HG03439 (cell line): ENCODE measurements around the gene PHF21B.
"Not testable (repeated sequence)": the region's sequence is repeated elsewhere in the genome, so short reads cannot be mapped to it uniquely, and the experiment has no call there.

Experiments used
- ATAC-seq: cut with Tn5 transposase; IDR thresholded peaks from one replicate; pipeline ENCODE4 v1.9.1; 2021; ENCODE audit warnings: mild to moderate bottlenecking, moderate library complexity; ENCODE audit not compliant: unreplicated experiment

Gene PHF21B

GRCh38 chr22:44921766-44922165 lies 88.0 kb downstream of the PHF21B start:
- not testable (repeated sequence) for ATAC-seq

GRCh38 chr22:44920183-44920582 lies 89.6 kb downstream of the PHF21B start:
- no peak for ATAC-seq

DNA sequence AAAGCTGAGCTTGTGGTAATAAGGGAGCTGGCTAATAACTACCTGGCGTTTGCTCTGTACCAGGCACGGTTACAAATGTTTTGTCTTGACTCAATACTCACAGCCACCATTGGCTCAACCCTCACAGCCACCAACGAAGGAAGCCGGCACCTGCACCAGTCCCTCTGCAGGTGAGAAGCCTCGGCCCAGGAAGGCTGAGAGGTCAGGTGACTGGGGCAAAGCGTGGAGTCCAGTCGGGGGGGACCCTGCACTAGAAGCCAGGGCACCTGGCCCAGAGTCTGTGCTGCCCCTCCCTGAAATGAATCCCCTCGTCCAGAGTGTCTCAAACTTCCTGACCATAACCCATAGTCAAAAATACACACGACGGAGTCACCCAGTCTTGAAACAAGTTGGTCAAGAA lies 90.1 kb downstream of the PHF21B start:
- no peak for ATAC-seq

- ATAC-seq: no peak
These were observed 90.8 kb downstream of the PHF21B start for GRCh38 chr22:44918925-44919392.

- no peak for ATAC-seq
These were observed 91.5 kb downstream of the PHF21B start for GRCh38 chr22:44918166-44918924.

DNA sequence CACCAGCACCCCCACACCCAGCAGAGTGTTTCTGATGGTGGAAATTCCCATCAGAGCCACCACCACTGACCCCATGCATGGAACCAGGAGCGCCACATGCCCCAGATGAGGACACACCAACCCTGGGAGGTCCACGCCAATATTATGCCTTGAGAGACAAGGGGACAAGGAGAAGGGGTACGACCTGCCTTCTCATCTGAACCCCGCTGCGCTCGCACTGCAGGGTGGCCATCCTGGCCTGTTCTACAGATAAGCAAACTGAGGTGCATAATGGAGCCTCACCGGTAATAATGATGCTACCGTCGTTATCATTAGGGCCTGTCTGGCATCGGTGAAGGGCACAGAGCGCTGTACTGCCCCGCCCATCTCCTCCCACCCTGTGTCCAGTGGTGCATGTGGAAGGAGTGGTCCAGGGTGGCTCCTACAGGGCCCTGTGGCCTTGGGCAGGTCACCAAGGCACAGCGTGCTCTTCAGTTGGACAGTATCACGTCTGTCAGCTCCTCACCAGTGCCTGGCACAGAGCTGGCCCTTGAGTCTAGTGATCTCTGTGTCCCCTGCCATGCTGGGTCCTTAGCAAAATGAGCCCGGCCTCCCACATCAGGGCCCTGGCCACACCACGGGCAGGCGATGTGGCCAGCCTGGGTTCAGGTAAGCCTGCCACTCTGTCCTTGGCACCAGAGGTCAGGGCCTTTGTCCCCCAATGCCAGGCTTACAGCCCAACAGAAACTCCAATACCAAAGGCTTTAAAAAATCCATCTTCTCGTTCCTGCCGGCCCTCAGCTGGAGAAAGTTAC lies 92.2 kb downstream of the PHF21B start:
- ATAC-seq: no peak

DNA sequence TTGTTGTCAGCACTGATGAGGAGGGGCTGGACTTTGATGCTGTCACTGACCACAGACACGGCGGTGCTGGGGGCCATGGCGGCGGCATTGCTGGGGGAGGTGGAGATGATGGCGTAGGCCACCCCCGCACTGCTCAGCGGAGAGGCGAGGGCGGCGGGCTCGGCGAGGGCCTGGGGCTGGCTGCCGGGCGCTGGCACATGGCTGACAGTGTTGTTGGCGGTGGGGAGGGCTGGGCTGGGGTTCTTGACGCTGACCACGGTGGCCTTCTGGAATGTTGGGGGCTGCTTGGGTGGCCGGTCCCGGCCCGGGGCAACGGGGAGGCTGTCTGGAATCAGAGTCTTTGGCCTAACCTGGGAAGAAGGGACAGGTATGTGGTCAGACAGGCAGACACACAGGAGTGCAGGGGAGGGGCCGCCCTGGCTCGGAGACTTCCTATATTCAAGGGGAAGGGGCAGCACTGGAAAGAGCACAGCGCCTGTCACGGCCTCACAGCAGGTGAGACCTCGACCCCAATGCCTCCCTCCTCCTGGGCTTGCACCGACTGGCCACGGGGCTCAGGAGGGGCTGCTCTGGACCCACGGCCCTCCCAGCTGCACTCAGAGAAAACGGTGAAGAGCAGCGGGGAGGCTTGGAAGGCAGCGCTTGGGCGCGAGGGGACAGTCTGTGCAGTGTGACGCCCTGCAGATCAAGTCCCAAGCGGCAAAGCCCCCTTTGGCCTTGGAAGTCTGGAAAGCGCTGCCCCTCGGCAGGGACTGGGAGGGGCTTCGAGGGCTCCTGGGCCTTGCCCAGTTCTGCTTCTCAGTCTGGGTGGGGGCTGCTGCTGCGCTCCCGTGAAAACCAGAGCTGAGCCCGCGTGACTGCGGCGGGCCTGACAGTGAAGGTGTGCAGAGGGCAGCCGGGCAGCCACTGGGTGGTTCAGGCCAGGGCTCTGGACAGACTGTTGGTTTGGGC lies 93.2 kb downstream of the PHF21B start:
- ATAC-seq: no peak

DNA sequence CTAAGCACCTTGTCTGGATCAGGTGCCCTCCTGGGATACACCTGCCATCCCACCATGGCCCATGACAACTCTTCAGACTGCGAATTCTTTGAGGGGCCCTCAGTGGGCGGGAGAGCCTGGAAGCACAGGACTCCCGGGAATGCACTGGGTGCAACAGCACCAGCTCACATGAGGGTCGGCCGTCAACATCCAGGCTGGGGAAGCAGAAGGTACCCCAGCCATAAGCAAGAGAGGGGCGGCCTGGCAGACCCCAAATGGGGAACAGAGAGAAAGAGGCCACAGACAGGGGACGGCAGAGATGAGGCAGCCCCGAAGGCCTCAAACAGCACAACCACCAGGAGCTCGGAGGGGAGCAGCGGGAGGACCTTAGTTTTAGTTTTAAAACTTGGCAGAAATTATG lies 94.4 kb downstream of the PHF21B start:
- ATAC-seq: no peak

DNA sequence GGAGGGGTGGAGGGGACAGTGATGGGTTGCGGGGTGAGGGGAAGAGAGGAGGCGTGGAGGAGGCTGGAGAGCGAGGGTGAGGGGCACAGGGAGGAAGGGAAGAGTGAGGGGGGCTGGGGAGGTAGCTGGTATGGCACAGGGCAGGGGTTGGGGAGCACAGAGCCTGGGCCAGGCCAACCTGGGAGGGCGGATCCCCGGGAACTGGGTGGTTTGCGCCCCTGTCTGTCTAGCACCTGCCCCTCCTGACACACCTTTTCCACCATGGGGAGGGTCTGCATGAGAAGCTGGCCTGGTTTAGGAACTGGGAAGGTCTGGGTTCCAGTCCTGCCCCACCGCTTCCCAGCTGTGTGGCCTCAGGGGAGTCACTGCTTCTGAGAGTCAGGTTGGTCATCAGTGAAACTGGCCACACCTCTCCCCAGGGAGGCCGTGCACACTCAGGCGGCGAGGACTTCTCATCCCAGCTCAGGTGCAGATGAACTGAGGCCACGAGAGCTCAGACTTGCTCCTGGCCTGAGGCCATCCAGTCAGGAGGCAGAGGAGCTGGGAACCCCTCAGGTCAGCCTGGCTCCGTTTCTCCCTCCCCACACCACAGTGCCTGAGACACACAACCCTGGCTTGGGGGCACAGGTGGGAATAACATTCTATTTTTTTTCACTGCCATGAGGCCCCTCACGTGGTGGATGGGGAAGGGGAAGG lies 95.6 kb downstream of the PHF21B start:
- ATAC-seq: no peak

GRCh38 chr22:44913198-44913983 lies 96.4 kb downstream of the PHF21B start:
- ATAC-seq: no peak

DNA sequence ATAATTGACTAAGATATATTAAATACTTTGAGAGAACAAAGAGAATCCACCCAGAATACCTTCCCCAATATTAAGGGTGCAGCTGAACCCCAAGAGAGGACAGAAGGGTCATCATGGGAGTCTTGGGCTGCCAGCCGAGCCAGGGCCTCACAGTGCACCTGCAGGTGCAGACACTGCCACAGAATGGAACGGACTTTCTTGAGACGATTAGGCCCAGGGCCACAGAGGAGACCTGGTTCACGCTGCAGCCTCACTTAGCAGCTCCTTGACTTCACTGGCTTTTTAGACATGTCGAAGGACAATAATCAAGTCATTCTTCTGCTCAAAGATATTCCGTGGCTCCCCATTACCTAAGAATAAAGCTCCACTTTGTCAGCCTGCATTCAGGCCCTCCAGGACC lies 100.6 kb downstream of the PHF21B start:
- no peak for ATAC-seq

DNA sequence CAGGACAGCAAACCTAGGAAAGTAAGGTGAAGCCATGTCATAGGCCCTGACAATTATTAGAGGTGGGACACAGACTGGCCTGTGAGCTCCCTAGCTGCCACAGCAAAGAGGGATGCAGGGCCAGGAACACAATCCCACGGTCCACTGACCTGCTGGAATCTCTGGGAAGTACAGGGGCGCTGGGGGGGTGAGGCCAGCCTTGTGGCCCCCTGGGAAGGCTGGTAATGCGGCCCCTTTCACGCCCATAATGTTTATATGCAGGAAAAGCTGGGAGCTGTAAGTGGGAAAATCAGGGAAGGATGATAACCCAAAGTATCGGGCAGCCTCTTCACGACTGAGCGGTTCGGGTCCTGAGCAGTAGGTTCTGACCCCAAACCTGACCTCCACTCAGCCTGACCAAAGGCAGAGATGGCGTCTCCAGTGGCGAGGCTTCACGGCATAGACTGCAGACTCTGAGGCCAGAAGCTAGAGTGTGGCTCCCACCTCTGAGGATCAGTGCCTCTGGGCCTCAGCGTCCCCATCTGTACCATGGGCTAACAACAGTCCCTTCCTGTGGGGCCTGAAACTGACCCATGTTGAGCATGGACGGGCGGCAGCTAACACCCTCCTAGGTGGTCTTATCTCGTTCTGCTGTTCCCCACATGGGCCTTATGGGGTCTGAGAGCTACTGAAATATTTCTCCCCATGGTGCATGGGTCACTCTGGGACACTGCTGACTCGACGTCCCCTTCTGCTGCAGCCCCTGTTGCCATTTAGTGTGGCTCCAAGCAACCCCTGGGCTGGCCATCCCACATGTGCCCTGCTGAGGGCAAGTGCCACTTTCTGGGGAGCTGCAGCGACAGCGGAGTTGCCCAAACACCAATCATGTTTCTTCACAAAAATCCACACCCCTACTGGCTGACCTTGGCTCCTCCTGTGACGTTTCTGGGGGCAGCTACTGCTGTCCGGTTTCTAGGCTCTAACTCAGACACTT lies 101.8 kb downstream of the PHF21B start:
- no peak for ATAC-seq

DNA sequence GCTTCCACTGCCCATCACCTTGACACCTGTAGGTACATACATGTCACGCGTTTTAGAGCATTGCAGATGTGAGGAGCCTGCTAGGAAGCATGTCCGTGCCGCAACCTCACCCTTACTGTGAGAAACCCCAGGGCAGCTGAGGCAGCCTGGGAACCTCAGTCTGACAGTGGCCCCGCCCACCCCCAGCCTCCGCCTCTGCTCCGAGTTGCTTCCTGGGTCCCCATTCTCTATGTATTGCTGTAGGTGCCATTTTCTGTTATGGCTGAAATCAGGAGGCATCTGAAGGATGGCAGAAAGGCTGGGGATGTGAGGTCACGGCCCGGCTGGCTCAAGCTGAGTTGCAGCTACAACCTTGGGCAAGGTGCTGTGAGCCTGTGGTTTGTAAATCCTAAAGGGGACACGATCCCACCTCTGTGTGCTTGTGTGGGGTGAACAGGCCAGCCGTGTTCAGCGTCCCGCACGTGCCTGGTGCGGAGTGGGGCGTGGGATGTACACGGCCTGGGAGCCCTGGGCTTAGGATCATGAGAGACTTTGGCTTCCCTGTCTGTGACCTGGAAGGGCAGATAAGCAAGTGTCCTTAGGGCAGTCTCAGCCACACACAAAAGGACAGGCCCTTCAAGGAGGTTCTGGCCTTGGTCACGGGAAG lies 102.7 kb downstream of the PHF21B start:
- no peak for ATAC-seq

DNA sequence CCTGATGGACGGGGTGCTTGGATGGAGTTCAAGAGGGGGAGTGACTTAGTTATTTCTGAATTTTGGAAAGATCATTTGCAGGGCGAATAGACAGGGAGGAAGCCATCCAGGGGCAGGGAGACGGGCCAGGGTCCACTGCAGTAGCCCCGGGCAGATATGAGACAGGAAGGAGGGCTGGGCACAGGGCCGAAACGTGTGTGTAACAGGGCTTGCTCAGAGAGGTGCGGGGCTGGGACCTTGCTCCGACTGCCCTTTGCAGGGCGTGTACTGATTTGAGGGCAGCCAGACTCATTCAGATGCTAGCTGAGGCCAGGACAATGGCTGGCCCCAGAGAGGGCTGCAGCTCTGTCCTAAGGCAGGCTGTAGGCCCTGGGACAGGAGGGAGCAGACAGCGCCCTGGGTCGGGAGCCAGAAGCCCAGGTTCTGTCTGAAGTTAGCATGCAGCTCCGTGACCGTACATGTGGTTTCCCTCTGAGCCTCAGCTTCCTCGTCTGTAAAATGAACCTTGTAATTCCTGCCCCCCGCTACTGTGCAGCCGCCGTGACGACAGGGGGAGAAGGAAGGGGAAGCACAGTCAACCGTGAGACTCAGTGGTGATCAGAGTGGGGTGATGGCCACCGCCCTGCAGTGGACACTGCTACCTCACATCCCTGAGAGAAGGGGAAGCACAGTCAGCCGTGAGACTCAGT lies 103.4 kb downstream of the PHF21B start:
- ATAC-seq: no peak

DNA sequence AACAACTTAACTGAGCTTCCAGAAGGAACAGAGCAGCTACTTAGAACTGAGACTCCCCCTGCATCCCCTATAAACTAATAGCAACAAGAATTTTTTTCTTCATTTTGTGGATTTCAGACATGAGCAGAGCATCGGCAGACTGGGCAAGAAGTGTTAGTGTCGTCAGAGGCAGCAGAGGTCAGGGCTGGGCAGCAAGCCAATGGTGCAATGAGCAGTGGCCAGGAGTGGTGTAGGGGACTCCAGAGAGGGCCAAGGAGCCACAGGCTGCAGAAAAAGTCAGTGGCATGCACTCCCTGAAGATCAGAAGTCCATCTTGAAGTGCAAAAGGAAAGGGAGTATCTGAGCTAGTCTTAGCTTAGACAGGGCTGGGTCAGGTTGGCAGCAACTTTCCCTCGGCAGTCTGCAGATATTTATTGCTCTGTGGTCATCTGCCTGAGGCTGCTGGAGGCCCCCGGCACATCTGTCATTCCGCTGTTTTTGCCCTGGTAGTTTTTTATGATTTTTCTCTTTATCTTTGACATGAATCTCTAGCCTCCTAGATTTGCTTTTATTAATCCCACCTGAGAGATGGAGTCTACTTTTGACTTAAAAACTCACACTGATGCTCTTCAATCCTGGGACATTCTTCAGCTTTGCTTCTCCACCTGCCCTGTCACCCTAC lies 105.2 kb downstream of the PHF21B start:
- ATAC-seq: not testable (repeated sequence)

- ATAC-seq: not testable (repeated sequence)
These were observed 106.6 kb downstream of the PHF21B start for GRCh38 chr22:44903164-44903563.

DNA sequence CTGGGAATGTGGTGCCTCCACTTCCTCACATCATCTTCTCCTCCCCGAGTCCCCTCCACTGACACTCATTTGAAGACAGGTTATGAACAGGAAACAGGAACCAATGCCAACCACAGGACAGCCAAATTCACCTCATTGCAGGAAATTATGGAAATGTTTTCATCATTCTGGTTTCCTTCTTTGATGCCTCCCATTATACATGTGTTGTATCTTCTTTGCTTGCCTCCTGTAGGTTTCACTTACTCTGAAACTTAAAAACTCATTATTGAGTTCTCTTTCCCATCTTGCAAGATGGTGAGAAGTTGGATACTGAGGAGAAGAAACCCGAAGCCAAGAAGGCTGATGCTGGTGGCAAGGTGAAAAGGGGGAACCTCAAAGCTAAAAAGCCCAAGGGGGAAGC lies 108.5 kb downstream of the PHF21B start:
- no peak for ATAC-seq
